NCI-H345 treated with DMSO at 0.1 percent for 48 hours (cell line): Measurements from ENCODE around the gene TWIST2.

ENCODE experiments used
- DNase-seq: peaks from one replicate; lab custom pipeline; 2025; ENCODE audit not compliant: unreplicated experiment; lab: John Stamatoyannopoulos, UW

Gene TWIST2

GRCh38 chr2:238847841-238848690 lies at the start of gene TWIST2:
TWIST2 (plus strand) TSS chr2:238848085; CDS start chr2:238848216, 131 bp downstream.
- DNase-seq = no peak

GRCh38 chr2:238801791-238802190 lies 46.1 kb upstream of the TWIST2 start:
- no peak for DNase-seq

GRCh38 chr2:238802957-238803356 lies 44.9 kb upstream of the TWIST2 start:
- no peak for DNase-seq

GRCh38 chr2:238803996-238804870 lies 43.7 kb upstream of the TWIST2 start:
- DNase-seq = no peak

DNA sequence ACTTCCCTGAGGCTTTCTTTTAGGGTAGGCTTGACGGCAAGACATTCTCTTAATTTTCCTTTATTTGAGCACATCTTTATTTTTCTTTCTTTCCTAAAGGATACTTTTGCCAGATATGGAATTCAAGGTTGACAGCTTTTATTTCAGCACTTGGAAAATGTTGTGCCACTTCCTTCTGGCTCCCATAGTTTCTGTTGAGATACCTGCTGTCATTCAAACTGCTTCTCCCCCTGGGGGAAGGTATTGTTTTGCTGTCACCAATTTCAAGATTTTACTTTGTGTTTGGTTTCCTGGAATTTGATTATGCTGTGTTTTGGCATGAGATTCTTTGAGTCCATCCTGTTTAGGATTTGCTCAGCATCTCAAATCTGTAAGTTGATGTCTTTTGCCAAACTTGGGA lies 39.1 kb upstream of the TWIST2 start:
- DNase-seq = no peak

GRCh38 chr2:238810321-238810720 lies 37.6 kb upstream of the TWIST2 start:
- DNase-seq = no peak

DNA sequence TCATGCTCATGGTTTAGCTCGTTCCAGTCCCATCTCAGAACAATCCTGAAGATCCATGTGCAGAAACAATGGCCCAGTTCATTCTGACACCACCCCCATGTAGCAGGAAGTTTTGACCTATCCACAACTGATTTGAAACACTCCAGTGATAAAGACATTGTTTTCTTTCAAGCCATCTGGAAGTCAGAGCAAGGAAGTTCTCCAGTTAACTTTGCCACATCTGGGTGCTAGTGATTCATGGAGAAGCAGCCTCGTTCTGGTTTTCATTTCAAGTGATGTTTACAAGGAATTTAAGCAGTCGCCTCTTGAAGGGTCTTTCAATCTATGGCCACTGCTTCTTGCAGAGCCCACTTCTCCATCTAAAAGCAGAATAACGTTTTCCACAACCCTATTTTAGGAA lies 36.6 kb upstream of the TWIST2 start:
- DNase-seq = no peak

DNA sequence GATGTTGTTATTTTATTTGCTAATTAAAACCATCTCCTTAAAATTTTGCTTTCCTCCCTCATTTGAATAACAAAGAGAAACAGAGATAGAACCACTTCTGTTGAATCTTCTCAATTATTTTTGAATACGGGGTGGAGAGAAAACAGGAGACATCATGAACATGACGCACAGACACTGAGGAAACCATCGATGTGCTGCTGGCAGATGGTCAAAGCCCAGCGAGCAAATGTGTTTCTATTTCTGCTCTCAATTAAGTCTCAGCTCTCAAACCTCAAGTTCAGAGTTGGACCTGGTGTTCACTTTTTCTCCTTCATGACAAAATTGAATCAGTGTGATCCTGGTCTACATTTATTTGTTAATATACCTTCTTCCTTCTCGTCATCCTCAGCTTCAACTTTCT lies 36.1 kb upstream of the TWIST2 start:
- DNase-seq = no peak

GRCh38 chr2:238813109-238813508 lies 34.8 kb upstream of the TWIST2 start:
- no peak for DNase-seq

GRCh38 chr2:238814815-238815214 lies 33.1 kb upstream of the TWIST2 start:
- DNase-seq = no peak

DNA sequence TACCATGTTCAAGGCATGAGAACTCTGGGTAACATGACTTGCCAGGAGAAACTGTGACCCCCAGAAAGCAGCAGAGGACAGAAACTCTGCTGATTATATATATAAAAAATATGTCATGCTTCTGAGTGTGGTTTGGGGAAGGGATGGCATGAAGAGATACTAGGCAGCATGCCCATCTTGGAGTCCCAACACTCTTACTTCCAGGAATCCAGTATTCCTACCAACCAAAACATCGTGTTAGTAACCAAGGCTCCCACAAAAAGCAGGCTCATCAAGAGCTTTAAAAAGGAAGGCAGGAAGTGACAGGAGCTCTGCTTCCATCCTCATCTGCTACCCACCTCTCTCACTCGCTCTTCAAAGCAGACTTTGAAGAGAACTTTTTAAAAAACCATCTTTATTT lies 31.6 kb upstream of the TWIST2 start:
- no peak for DNase-seq

DNA sequence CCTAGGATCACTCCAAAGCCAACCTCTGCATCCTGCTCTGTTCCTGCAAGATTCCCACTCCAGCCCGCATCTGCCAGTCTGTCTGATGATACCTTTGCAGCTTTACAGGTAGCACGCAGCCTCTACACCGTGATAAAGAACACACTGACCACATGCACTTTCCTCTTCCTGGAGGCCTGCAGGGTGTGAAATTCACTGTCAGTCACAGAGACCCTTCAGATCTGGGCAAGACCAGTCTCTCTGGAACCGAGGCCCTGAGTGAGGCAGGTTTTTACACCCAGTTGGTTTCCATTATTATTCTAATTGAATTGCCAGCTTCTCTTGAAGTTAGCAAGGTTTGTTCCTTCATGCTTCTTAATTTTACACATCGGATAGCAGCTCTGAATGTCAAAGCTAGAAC lies 30.5 kb upstream of the TWIST2 start:
- DNase-seq = no peak

DNA sequence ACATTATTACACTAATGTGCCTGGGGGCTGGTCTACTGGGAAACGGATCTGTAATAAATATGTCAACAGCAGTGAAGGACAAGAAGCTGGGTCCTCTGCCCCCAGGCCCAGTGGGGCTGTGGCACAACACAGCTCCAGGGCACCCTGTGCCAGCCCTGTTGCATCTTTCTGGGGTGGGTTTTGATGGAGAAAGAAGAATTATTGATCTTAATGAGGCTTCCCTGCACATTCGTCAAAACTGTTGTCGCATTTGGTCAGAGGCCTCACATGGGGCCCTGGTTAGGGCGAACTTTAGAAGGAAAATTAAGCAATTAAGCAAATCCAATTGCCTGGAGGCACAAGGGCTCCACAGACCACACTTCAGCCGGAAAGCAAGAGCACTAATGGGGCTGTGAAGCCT lies 30.0 kb upstream of the TWIST2 start:
- DNase-seq = no peak

DNA sequence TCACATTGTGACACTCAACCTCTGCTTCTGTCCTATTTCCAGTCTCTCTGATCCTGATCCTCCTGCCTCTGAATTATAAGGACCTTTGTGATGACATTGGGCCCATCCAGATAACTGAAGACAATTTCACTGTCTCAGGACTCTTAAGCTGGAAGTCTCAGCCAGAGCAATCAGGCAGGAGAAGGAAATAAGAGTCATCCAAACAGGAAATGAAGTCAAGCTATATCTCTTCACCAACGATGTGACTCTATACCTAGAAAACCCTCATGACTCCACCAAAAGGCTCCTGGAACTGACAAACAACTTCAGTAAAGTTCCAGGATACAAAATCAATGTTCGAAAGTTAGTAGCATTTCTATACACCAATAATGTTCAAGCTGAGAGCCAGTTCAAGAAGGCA lies 29.3 kb upstream of the TWIST2 start:
- DNase-seq = no peak

DNA sequence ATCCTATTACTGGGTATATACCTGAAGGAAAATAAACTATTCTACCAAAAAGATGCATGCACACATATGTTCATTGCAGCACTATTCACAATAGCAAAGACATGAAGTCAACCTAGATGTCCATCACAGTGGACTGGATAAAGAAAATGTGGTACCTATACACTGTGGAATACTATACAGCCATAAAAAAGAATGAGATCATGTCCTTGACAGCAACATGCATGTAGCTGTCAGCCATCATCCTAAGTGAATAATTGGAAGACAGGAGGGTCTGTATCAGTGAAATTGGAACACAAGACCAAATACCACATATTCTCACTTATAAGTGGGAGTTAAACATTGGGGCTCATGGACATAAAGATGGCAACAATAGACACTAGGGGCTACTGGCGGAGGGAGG lies 27.7 kb upstream of the TWIST2 start:
- no peak for DNase-seq

GRCh38 chr2:238820916-238821315 lies 27.0 kb upstream of the TWIST2 start:
- no peak for DNase-seq

DNA sequence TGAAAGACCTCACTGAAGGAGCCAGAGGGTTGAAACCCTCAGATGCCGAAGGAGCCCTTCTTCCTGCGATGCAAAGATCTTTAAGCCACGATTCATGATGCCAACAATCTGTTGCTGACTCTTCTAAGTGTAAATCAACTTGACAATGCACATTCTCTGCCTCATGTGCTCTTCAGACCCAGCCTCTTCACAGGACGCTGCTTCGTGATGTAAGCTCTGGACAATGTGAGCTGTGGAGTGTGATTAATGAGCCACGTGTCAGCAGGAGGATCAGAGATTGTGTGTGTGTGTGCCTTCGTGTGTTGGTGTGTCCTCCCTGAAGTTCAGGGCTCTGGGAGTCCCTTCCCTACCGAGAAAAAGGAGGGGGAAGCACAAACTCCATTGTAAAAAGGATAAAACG lies 26.5 kb upstream of the TWIST2 start:
- DNase-seq = no peak

DNA sequence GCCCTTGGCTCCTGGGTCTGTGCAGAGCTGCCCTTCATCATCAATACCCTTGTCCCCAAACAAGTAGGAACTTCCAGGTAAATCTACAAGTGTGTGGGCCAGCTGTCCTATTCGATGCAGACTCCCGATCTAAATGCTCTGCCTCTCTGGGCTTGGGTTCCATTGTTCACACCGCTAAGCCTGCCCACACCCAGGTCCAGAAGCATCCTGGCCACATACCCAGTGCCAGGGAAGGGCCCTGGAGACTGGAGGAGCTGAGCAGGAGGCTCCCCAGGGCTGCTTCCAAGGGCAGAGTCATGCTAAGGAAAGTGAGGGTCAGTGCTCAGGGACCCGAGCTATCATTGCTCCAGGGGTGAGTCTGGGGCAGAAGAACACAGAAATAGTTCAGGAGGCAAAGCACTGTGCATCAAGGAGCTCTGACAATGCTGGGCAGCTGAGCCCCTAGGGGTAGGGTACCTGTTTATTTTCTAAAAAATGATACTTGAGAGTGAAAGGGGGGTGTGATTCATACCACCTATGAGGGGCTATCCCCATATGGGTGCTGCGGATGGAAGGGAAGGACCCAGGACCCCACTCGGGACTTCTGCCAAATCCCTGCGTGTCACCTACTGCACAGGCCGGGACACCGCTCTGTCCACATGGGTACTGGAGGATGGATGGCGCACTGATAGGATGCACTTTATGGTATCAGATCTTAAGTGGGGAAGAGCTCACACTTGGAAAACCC lies 25.8 kb upstream of the TWIST2 start:
- DNase-seq = no peak

GRCh38 chr2:238822955-238823354 lies 24.9 kb upstream of the TWIST2 start:
- no peak for DNase-seq

DNA sequence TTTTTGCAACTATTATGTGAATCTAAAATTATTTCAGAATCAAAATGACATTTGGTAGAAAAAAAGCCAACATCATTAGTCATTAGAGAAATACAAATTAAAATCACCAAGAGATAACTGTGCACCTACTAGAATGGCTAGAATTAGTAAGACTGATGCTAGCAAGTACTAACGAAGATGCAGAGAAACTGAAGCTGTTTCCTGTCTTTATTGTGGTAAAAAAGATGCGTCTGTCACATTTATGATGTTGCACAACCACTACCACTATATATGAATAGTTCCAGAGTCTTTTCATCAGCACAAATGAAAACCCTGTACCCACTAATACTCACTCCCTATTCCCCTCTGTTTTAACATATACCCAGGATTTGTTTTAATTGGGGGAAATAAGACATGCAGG lies 16.7 kb upstream of the TWIST2 start:
- no peak for DNase-seq

GRCh38 chr2:238834982-238835381 lies 12.9 kb upstream of the TWIST2 start:
- no peak for DNase-seq
